Stomach (tissue), 9 donors: ENCODE measurements around the gene PCNX3. TPM values are rescaled to one million over a fixed set of nuclear protein-coding genes. Genes with fewer than 3 reads are reported as not detected.

Experiments used
- DNase-seq, 2 donors: peaks; one replicate each; pipeline versions ENCODE4 v3.0.0 to v3.0.0-alpha.2; 2013 to 2019
- H3K27ac ChIP-seq, 5 donors: fragments of 200-600 bp in 4 of 5; sonication (generic) in 4 of 5; one replicate each; pipeline ENCODE4 v1.5.1; 2013 to 2019; ENCODE audit warnings: mild to moderate bottlenecking in 1 of 5, moderate library complexity in 1 of 5
- H3K27me3 ChIP-seq, 3 donors: fragments of 200-600 bp; sonication (generic); one replicate each; pipeline ENCODE4 v1.5.1; 2017 to 2019; ENCODE audit warnings: mixed run types in 1 of 3
- H3K36me3 ChIP-seq, 4 donors: fragments of 200-600 bp; sonication (generic); 1 replicate in 3 of 4; 2 replicates in 1 of 4; pipeline ENCODE4 v1.5.1; 2016 to 2019
- H3K4me1 ChIP-seq, 4 donors: fragments of 200-600 bp; sonication (generic); one replicate each; pipeline ENCODE4 v1.5.1; 2016 to 2019
- H3K4me3 ChIP-seq, 4 donors: fragments of 200-600 bp; sonication (generic) in 3 of 4; one replicate each; pipeline ENCODE4 v1.5.1; 2016 to 2019; ENCODE audit warnings: mild to moderate bottlenecking in 1 of 4
- H3K9me3 ChIP-seq, 4 donors: fragments of 200-600 bp; sonication (generic); one replicate each; pipeline ENCODE4 v1.5.1; 2016 to 2019
- CTCF ChIP-seq, 7 experiments: fragments of 450-650 bp in 4 of 7; fragments of 200-600 bp in 3 of 7; sonication (generic) in 3 of 7; IDR thresholded peaks; one replicate each; pipeline ENCODE4 v1.5.1; 2016 to 2019; ENCODE audit warnings: antibody characterized with exemption in 7 of 7, control low read depth in 2 of 7, mild to moderate bottlenecking in 1 of 7
- EP300 ChIP-seq: sonication (generic); formaldehyde crosslinking; IDR thresholded peaks from one replicate; pipeline ENCODE4 v1.6.1; 2017; ENCODE audit warnings: antibody characterized with exemption
- POLR2A ChIP-seq, 4 donors: fragments of 450-650 bp; IDR thresholded peaks; one replicate each; pipeline ENCODE4 v1.6.1; 2016; ENCODE audit warnings: antibody characterized with exemption in 4 of 4, control low read depth in 2 of 4, mild to moderate bottlenecking in 1 of 4, moderate library complexity in 1 of 4
- POLR2AphosphoS5 ChIP-seq, 3 donors: sonication (generic); formaldehyde crosslinking; IDR thresholded peaks; one replicate each; pipeline ENCODE4 v1.6.1; 2016; ENCODE audit warnings: antibody characterized with exemption in 3 of 3
- WGBS, 5 donors: extraction: QIAGEN DNeasy Blood & Tissue Kit in 3 of 5; methylation state at CpG; one replicate each; pipeline versions ENCODE4 v1.1.5 to v1.1.7; 2013 to 2018; 5-methylcytosine and 5-hydroxymethylcytosine counted together
- intact Hi-C: fragments of 100-400 bp; cut with DNase I; formaldehyde crosslinking; loops from one replicate; pipeline ENCODE4 v1.15.1; 2023; ENCODE audit warnings: low total_unique reads
- polyA plus RNA-seq, 3 donors: library from polyadenylated mRNA; stranded (reverse); fragments of 200-250 nt; gene quantifications; one replicate each; pipeline ENCODE4 v1.2.3, GENCODE V29; 2013
- total RNA-seq, 5 donors: library from RNA; depleted of rRNA; stranded (reverse); fragments of >200 nt; gene quantifications; one replicate each; pipeline versions ENCODE4 v1.1.0 to v1.2.3, GENCODE V29; 2014 to 2016
- donor health status: healthy with polysubstance abuse.
- donor health status: Bipolar disorder and iron deficiency.
- donor health status: healthy.

Gene PCNX3
- total and polyA plus RNA-seq, 8 donors = 4.6 to 76.2 (median 22.0) TPM

- Histone ChIP-seq H3K4me1 (peaks cover 41 to 73% (median 51%) of the 10 kb centered on the region in 4 donors), H3K27me3 (no peaks in the 10 kb centered on the region), H3K36me3 (peaks cover 37 to 53% (median 49%) of the 10 kb centered on the region in 4 donors), H3K9me3 (no peaks in the 10 kb centered on the region), H3K27ac (peak overlapping the region in 4 of 5 donors; percentile 95 to 97 (median 96)), H3K4me3 (peak overlapping the region in 1 of 4 donors; percentile 80)
- intact Hi-C loops = no loop called here
- DNase-seq = no peak
- 72 to 87% (median 79%) methylated on average over 3 of the region's 3 CpGs for WGBS, 5 donors
- no peak for TF ChIP-seq EP300
- no peak for TF ChIP-seq POLR2AphosphoS5 (IDR thresholded peaks at IDR 0.05)
- TF ChIP-seq CTCF (IDR thresholded peaks at IDR 0.05) = no peak
- TF ChIP-seq POLR2A (IDR thresholded peaks at IDR 0.05) = no peak
Measured at GRCh38 chr11:65578667-65579066, 36.9 kb upstream of the PCNX3 start.

- DNase-seq = no peak
- 74 to 92% (median 81%) methylated on average over 4 of the region's 4 CpGs for WGBS, 5 donors
- TF ChIP-seq POLR2AphosphoS5 (IDR thresholded peaks at IDR 0.05) = no peak
- TF ChIP-seq POLR2A (IDR thresholded peaks at IDR 0.05) = no peak
- TF ChIP-seq EP300 = no peak
- no peak for TF ChIP-seq CTCF (IDR thresholded peaks at IDR 0.05)
- Histone ChIP-seq H3K4me1 (peaks cover 38 to 75% (median 49%) of the 10 kb centered on the region in 4 donors), H3K36me3 (peaks cover 38 to 59% (median 55%) of the 10 kb centered on the region in 4 donors), H3K27me3 (no peaks in the 10 kb centered on the region), H3K27ac (peak overlapping the region in 2 of 5 donors; percentile 95 to 97), H3K9me3 (no peaks in the 10 kb centered on the region), H3K4me3 (no peak overlapping the region)
- intact Hi-C loops = no loop called here
Measured at GRCh38 chr11:65579291-65579690, 36.3 kb upstream of the PCNX3 start.

- Histone ChIP-seq H3K4me3 (no peak overlapping the region), H3K27ac (peak overlapping the region in 2 of 5 donors; percentile 1 to 52), H3K36me3 (peaks cover 44 to 68% (median 62%) of the 10 kb centered on the region in 4 donors), H3K4me1 (peaks cover 40 to 75% (median 47%) of the 10 kb centered on the region in 4 donors), H3K9me3 (no peaks in the 10 kb centered on the region), H3K27me3 (no peaks in the 10 kb centered on the region)
- no peak for TF ChIP-seq POLR2A (IDR thresholded peaks at IDR 0.05)
- TF ChIP-seq POLR2AphosphoS5 (IDR thresholded peaks at IDR 0.05) = no peak
- TF ChIP-seq CTCF (IDR thresholded peaks at IDR 0.05) = no peak
- WGBS, 5 donors = 88 to 92% (median 92%) methylated on average over 10 to 19 of the region's 19 CpGs
- intact Hi-C loops = no loop called here
- no peak for DNase-seq
Measured at GRCh38 chr11:65580031-65580692, 35.4 kb upstream of the PCNX3 start.

GRCh38 chr11:65580756-65581155 is 34.8 kb upstream of the PCNX3 start:
- intact Hi-C loops = no loop called here
- WGBS, 5 donors = 87 to 96% (median 92%) methylated on average over 8 of the region's 8 CpGs
- Histone ChIP-seq H3K9me3 (no peaks in the 10 kb centered on the region), H3K27me3 (no peaks in the 10 kb centered on the region), H3K27ac (peak overlapping the region in 2 of 5 donors; percentile 1 to 52), H3K4me1 (peaks cover 39 to 76% (median 46%) of the 10 kb centered on the region in 4 donors), H3K4me3 (no peak overlapping the region), H3K36me3 (peaks cover 48 to 74% (median 68%) of the 10 kb centered on the region in 4 donors)
- DNase-seq = no peak
- TF ChIP-seq POLR2A (IDR thresholded peaks at IDR 0.05) = no peak
- no peak for TF ChIP-seq CTCF (IDR thresholded peaks at IDR 0.05)
